ENCODE results near the gene STAT3. TPM values are rescaled to one million over a fixed set of nuclear protein-coding genes. Genes with fewer than 3 reads are reported as not detected.
A peak's percentile ranks its signal among the peaks of the same experiment; 100 is the strongest.

Gene STAT3
- total RNA-seq, 1 experiment from 2014 or later: 115 TPM

GRCh38 chr17:42406615-42407288 lies 18.5 kb upstream of the STAT3 start:
- DNase-seq (ENCODE audit: unreplicated experiment): no peak
- peak overlapping the region; percentile 6 for H3K27ac Mint-ChIP-seq (ENCODE audit: low read depth, unreplicated experiment)
- H3K4me3 Mint-ChIP-seq (ENCODE audit: unreplicated experiment): no peak overlapping the region
- no peaks in the 10 kb centered on the region for H3K9me3 Mint-ChIP-seq (ENCODE audit: unreplicated experiment)
- intact Hi-C loops (cut with micrococcal nuclease): loop anchor here (1.0 kb wide), 2 partner anchors 84 to 112 kb away; no protein-coding TSS in a partner anchor
- BruUV-seq (replicated peaks): no TSS peak
- ChIA-PET CTCF (interaction anchor here (0.7 to 3.4 kb wide), 23 partner anchors 8 to 243 kb away, joined by 3 to 25 read pairs (median 4); partner anchors contain the start of genes CAVIN1 and STAT3), POLR2A (interaction anchor here (0.7 to 9.3 kb wide), 18 partner anchors 8 to 132 kb away, joined by 3 to 273 read pairs (median 4); partner anchors contain the start of genes CAVIN1 and STAT3)
- peaks cover 55% of the 10 kb centered on the region for H3K36me3 Mint-ChIP-seq (ENCODE audit: insufficient read depth, unreplicated experiment)
- peaks cover 33% of the 10 kb centered on the region for H3K4me1 Mint-ChIP-seq (ENCODE audit: insufficient read depth, unreplicated experiment)
- no peak for TF ChIP-seq CTCF (IDR thresholded peaks at IDR 0.05; ENCODE audit: unreplicated experiment)
- no peaks in the 10 kb centered on the region for H3K27me3 Mint-ChIP-seq (ENCODE audit: insufficient read depth, unreplicated experiment)

- Mint-ChIP-seq H3K9me3 (ENCODE audit: unreplicated experiment) (no peaks in the 10 kb centered on the region), H3K4me1 (ENCODE audit: insufficient read depth, unreplicated experiment) (peaks cover 28% of the 10 kb centered on the region)
- CTCF ChIA-PET: interaction anchor here (0.7 to 3.6 kb wide), 22 partner anchors 9 to 243 kb away, joined by 3 to 25 read pairs (median 4); partner anchors contain the start of genes CAVIN1 and STAT3
Observed at GRCh38 chr17:42405963-42406495, 17.8 kb upstream of the STAT3 start.

GRCh38 chr17:42405076-42405475 lies 16.8 kb upstream of the STAT3 start:
- ChIA-PET CTCF (interaction anchor here (0.8 to 3.6 kb wide), 5 partner anchors 39 to 122 kb away, joined by 3 to 25 read pairs (median 4); no protein-coding TSS in a partner anchor), POLR2A (interaction anchor here (9.1 to 9.3 kb wide), 2 partner anchors 17 kb away, joined by 84 to 273 read pairs; partner anchors contain the start of genes CAVIN1 and STAT3)
- Mint-ChIP-seq H3K4me3 (ENCODE audit: unreplicated experiment) (no peak overlapping the region), H3K27me3 (ENCODE audit: insufficient read depth, unreplicated experiment) (no peaks in the 10 kb centered on the region), H3K9me3 (ENCODE audit: unreplicated experiment) (no peaks in the 10 kb centered on the region), H3K36me3 (ENCODE audit: insufficient read depth, unreplicated experiment) (peaks cover 49% of the 10 kb centered on the region), H3K4me1 (ENCODE audit: insufficient read depth, unreplicated experiment) (peaks cover 22% of the 10 kb centered on the region), H3K27ac (ENCODE audit: low read depth, unreplicated experiment) (no peak overlapping the region)
- BruUV-seq (replicated peaks): no TSS peak
- no peak for DNase-seq (ENCODE audit: unreplicated experiment)
- intact Hi-C loops (cut with micrococcal nuclease): no loop called here
- TF ChIP-seq CTCF (IDR thresholded peaks at IDR 0.05; ENCODE audit: unreplicated experiment): no peak

More at GRCh38 chr17:42405963-42406495, 17.8 kb upstream of the STAT3 start:
- no peaks in the 10 kb centered on the region for H3K27me3 Mint-ChIP-seq (ENCODE audit: insufficient read depth, unreplicated experiment)
- intact Hi-C loops (cut with micrococcal nuclease): loop anchor here (1.0 kb wide), 1 partner anchor 84 kb away; no protein-coding TSS in a partner anchor
- peak; percentile 74 for TF ChIP-seq CTCF (IDR thresholded peaks at IDR 0.05; ENCODE audit: unreplicated experiment)
- POLR2A ChIA-PET: interaction anchor here (0.7 to 9.3 kb wide), 6 partner anchors 13 to 114 kb away, joined by 3 to 273 read pairs (median 9); partner anchors contain the start of genes CAVIN1 and STAT3
- BruUV-seq (replicated peaks): no TSS peak
- peak overlapping the region; percentile 6 for H3K27ac Mint-ChIP-seq (ENCODE audit: low read depth, unreplicated experiment)
- H3K36me3 Mint-ChIP-seq (ENCODE audit: insufficient read depth, unreplicated experiment): peaks cover 53% of the 10 kb centered on the region
- DNase-seq (ENCODE audit: unreplicated experiment): peak; percentile 73
- H3K4me3 Mint-ChIP-seq (ENCODE audit: unreplicated experiment): no peak overlapping the region

Data from MCF 10A (cell line).